Breast epithelium (tissue), 3 donors: ENCODE data around the gene CRACDL.

Experiments used
- POLR2A ChIP-seq: fragments of 450-650 bp; IDR thresholded peaks from one replicate; pipeline ENCODE4 v1.6.1; 2016; ENCODE audit warnings: antibody characterized with exemption, mild to moderate bottlenecking, moderate library complexity
- POLR2AphosphoS5 ChIP-seq, 3 donors: sonication (generic); formaldehyde crosslinking; IDR thresholded peaks; one replicate each; pipeline ENCODE4 v1.6.1; 2017; ENCODE audit warnings: antibody characterized with exemption in 3 of 3
- TF ChIP-seq, protein P1 (sequence below), 3 donors: fragments of 450-650 bp; IDR thresholded peaks; one replicate each; pipeline ENCODE4 v1.5.1; 2016 to 2017; ENCODE audit warnings: antibody characterized with exemption in 3 of 3, mild to moderate bottlenecking in 3 of 3, moderate library complexity in 3 of 3

DNA sequence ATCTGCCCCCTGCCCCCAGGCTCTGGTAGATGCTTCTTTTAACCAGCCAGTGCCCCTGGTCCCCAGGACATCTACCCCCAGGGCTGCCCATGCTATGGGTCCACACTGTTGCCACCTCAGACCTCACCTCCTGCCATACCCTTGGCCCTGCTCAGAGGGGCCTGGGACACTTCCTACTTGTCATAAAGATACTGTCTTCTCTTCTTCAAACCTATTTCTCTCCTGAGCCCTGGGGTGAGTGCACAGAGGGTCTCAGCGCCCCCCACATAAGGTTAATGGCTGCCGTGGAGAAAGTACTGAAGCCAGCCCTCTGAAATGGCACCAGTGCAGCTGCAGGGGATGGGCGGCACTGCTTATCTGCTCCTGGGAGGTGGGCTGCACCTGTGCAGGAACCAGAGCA is 127.5 kb downstream of the CRACDL start:
- no peak for TF ChIP-seq POLR2A
- TF ChIP-seq, protein P1, sequence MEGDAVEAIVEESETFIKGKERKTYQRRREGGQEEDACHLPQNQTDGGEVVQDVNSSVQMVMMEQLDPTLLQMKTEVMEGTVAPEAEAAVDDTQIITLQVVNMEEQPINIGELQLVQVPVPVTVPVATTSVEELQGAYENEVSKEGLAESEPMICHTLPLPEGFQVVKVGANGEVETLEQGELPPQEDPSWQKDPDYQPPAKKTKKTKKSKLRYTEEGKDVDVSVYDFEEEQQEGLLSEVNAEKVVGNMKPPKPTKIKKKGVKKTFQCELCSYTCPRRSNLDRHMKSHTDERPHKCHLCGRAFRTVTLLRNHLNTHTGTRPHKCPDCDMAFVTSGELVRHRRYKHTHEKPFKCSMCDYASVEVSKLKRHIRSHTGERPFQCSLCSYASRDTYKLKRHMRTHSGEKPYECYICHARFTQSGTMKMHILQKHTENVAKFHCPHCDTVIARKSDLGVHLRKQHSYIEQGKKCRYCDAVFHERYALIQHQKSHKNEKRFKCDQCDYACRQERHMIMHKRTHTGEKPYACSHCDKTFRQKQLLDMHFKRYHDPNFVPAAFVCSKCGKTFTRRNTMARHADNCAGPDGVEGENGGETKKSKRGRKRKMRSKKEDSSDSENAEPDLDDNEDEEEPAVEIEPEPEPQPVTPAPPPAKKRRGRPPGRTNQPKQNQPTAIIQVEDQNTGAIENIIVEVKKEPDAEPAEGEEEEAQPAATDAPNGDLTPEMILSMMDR (IDR thresholded peaks at IDR 0.05), result no peak
- no peak for TF ChIP-seq POLR2AphosphoS5 (IDR thresholded peaks at IDR 0.05)
